ENCODE results near the gene NAALADL2.

NAALADL2 gene

GRCh38 chr3:175397372-175397771 lies 538.2 kb downstream of the NAALADL2 start:
- no peak overlapping the region for H3K4me2 ChIP-seq (ENCODE audit: low read depth, low read length, poor library complexity, severe bottlenecking)
- H3F3A ChIP-seq (ENCODE audit: insufficient read depth) = no peaks in the 10 kb centered on the region
- H3K79me2 ChIP-seq (ENCODE audit: insufficient read depth, low read length) = no peaks in the 10 kb centered on the region
- no peaks in the 10 kb centered on the region for H3K9me2 ChIP-seq (replicated peaks; ENCODE audit: insufficient read depth, low read length)
- no peaks in the 10 kb centered on the region for H4K20me1 ChIP-seq (ENCODE audit: low read depth, low read length)
- no peaks in the 10 kb centered on the region for H3K9me3 ChIP-seq (ENCODE audit: insufficient read depth, low read length)
- no peaks in the 10 kb centered on the region for H3K36me3 ChIP-seq (ENCODE audit: low read length)
- TF ChIP-seq CTCF (IDR thresholded peaks at IDR 0.05; ENCODE audit: insufficient read depth, low read length, poor library complexity, severe bottlenecking) = no peak
- TF ChIP-seq EZH2phosphoT487 (conservative IDR thresholded peaks at IDR 0.05; ENCODE audit: low read length) = no peak
- H3K4me3 ChIP-seq (ENCODE audit: insufficient read depth, low read length, poor library complexity, severe bottlenecking) = no peak overlapping the region
- H3K27ac ChIP-seq (ENCODE audit: low read depth, low read length) = no peak overlapping the region
- no peaks in the 10 kb centered on the region for H3K27me3 ChIP-seq (ENCODE audit: low read length)
- H3K9ac ChIP-seq (ENCODE audit: low read length) = no peak overlapping the region
- no peak overlapping the region for H2AFZ ChIP-seq (ENCODE audit: low read depth, low read length, severe bottlenecking)

- H2AFZ ChIP-seq (ENCODE audit: low read depth, low read length, severe bottlenecking) = no peak overlapping the region
These were observed 539.5 kb downstream of the NAALADL2 start for GRCh38 chr3:175398676-175399075.

GRCh38 chr3:175399156-175399840 lies 540.2 kb downstream of the NAALADL2 start:
- H3K4me2 ChIP-seq (ENCODE audit: low read depth, low read length, poor library complexity, severe bottlenecking) = no peak overlapping the region
- no peak for TF ChIP-seq EZH2phosphoT487 (conservative IDR thresholded peaks at IDR 0.05; ENCODE audit: low read length)
- TF ChIP-seq CTCF (IDR thresholded peaks at IDR 0.05; ENCODE audit: insufficient read depth, low read length, poor library complexity, severe bottlenecking) = no peak
- H3K4me3 ChIP-seq (ENCODE audit: insufficient read depth, low read length, poor library complexity, severe bottlenecking) = no peak overlapping the region
- H3K9me2 ChIP-seq (replicated peaks; ENCODE audit: insufficient read depth, low read length) = 0 out of 2 replicates have a peak, but pooled peaks cover 2% of the 10 kb centered on the region
- H3K36me3 ChIP-seq (ENCODE audit: low read length) = no peaks in the 10 kb centered on the region
- H3F3A ChIP-seq (ENCODE audit: insufficient read depth) = no peaks in the 10 kb centered on the region
- H3K9ac ChIP-seq (ENCODE audit: low read length) = no peak overlapping the region
- no peaks in the 10 kb centered on the region for H3K27me3 ChIP-seq (ENCODE audit: low read length)
- H4K20me1 ChIP-seq (ENCODE audit: low read depth, low read length) = no peaks in the 10 kb centered on the region
- no peaks in the 10 kb centered on the region for H3K9me3 ChIP-seq (ENCODE audit: insufficient read depth, low read length)
- H3K79me2 ChIP-seq (ENCODE audit: insufficient read depth, low read length) = no peaks in the 10 kb centered on the region
- no peak overlapping the region for H3K27ac ChIP-seq (ENCODE audit: low read depth, low read length)
- H2AFZ ChIP-seq (ENCODE audit: low read depth, low read length, severe bottlenecking) = no peak overlapping the region

More at GRCh38 chr3:175398676-175399075, 539.5 kb downstream of the NAALADL2 start:
- no peaks in the 10 kb centered on the region for H3K36me3 ChIP-seq (ENCODE audit: low read length)
- no peaks in the 10 kb centered on the region for H3K79me2 ChIP-seq (ENCODE audit: insufficient read depth, low read length)
- no peak overlapping the region for H3K4me2 ChIP-seq (ENCODE audit: low read depth, low read length, poor library complexity, severe bottlenecking)
- TF ChIP-seq EZH2phosphoT487 (conservative IDR thresholded peaks at IDR 0.05; ENCODE audit: low read length) = no peak
- no peak for TF ChIP-seq CTCF (IDR thresholded peaks at IDR 0.05; ENCODE audit: insufficient read depth, low read length, poor library complexity, severe bottlenecking)
- no peaks in the 10 kb centered on the region for H3K27me3 ChIP-seq (ENCODE audit: low read length)
- no peak overlapping the region for H3K4me3 ChIP-seq (ENCODE audit: insufficient read depth, low read length, poor library complexity, severe bottlenecking)
- no peaks in the 10 kb centered on the region for H3K9me2 ChIP-seq (replicated peaks; ENCODE audit: insufficient read depth, low read length)
- no peak overlapping the region for H3K9ac ChIP-seq (ENCODE audit: low read length)
- no peak overlapping the region for H3K27ac ChIP-seq (ENCODE audit: low read depth, low read length)
- H4K20me1 ChIP-seq (ENCODE audit: low read depth, low read length) = no peaks in the 10 kb centered on the region
- H3K9me3 ChIP-seq (ENCODE audit: insufficient read depth, low read length) = no peaks in the 10 kb centered on the region
- H3F3A ChIP-seq (ENCODE audit: insufficient read depth) = no peaks in the 10 kb centered on the region
